ENCODE results near the gene SPTLC2.

Gene SPTLC2

DNA sequence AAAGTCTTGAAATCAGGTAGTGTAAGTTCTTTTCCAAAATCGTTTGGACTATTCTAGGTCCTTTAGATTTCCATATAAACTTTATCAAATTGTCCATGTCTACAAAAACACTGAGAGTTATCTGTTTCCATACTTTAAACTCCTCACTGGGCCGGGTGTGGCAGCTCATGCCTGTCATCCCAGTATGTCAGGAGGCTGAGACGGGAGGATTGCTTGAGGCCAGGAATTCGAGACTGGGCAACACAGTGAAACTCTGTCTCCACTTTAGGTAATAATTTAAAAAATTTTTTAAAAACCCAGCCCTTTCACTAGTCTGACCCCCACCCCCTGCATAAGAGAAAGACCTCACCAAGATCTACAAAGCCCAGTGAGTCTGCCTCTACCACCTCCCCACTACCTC, 111.4 kb downstream of the SPTLC2 start:
- no peak for DNase-seq (ENCODE audit: low read depth in 2 of 2)

DNA sequence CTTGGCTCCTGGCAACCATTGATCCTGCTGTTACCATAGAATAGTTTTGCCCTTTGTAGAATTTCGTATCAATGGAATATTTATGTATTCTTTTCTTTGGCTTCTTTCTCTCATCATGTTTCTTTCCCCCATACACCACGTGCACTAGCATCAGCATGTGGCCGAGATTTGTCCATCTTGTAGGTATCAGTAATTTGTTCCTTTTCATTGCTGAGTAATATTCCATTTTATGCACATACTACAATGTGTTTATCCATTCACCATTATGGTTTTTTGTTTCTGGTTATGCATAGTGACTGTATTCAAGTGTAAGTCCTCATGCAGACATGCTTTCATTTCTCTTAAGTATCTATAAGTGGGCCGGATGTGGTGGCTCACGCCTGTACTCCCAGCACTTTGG, 113.3 kb downstream of the SPTLC2 start:
- no peak for DNase-seq (ENCODE audit: low read depth in 2 of 2)

DNA sequence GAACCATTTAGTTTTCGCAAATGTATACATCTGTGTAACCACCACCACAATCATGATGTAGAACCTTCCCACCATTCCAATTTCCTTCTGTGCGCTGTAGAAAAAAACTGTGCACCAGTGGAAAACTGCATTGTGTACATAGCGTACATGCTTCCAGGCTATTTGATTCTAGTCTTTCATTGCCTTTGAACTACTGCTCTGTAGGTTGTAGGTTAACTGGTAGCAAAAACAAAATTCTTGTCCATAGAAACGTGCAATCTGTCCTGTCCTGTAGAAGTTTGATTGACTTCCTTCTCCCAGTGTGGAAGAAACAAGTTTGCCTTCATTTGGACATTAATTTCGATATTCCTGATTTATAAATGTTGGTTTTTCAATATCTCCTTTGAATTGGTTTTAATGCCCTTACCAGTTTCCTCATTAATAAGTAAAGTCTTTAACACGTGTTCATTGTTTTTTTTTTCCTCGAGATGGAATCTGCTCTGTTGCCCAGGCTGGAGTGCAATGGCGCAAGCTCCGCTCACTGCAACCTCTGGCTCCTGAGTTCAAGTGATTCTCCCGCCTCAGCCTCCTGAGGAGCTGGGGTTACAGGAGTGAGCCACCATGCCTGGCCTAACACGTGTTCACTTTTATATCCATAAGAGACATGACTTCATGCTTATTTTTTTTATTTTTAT, 114.2 kb downstream of the SPTLC2 start:
- DNase-seq (ENCODE audit: low read depth in 2 of 2): no peak

DNA sequence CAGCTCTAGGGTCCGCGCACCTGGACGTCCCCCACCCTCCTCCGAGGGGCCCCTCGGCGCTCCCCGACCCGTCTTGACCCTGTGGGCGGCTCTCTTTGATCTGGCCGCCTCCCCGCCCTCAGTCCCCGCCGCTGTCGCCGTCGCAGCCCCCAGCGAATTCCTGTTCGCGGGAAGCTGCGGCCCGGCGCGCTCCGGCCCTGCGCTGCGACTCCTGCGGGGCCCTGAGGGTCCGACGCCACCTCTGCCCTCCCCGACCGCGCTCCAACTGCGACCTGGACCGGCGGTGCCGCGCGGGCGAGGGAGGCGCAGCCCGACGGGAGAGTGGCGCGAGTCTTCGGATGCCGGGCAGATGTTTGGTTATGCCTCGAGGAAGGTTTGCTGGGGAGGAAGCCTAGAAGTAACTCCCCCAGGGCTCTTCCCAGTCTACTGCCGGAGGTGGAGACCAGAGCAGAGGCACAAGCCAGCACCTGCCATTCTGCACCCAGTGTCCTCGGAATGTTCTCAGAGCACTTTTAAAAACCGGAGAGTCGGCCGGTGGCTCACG, 117.4 kb downstream of the SPTLC2 start:
- no peak for DNase-seq (ENCODE audit: low read depth in 2 of 2)

DNA sequence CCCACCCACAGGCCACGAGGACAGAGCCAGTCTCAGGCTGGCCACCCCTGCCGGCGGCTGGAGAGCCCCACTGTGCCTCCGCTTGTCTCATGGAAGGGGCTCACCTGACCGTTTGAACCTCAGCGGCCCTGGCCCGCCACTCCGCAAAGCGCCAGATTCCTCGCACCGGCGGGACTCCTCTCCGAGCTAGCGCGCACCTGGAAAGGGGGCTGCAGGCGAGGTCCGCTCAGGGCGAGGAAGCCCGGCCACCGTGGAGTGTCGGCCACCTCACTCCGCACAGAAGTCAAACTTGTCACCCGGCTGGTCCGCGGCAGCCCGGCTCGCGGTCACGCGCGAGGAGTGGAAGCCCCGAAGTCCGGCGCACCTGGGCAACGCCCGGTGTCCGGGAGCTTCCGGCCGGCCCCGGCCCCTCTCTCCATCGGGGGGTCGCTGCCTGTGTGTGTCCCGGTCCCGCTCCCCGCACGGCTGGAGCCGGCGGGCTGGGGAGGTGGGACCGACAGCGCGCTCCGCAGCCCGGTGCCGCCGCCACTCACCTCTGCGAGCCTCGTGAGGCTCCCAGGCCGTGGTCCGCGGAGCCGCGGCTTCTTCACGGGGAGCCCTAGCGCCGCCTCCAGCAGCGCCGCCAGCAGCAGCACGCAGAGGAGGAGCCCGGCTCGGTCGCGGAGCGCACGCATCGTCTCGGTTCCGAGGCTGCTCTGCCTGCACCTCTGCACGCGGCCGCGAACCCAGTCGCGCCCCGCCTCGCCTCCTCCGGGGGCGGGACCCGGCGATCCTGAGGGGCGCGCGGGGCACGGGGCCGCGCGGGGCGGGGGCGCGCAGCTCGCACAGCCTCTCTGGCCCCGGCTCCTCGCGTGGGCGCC, 118.1 kb downstream of the SPTLC2 start, which contains the start of gene ISM2:
TSS of gene ISM2 (minus strand) at position 697 of the 860 bp plus-strand sequence. CDS start at position 674, 23 bp downstream.
- DNase-seq (ENCODE audit: low read depth in 2 of 2): peak in 1 of 2 experiments; percentile 4

DNA sequence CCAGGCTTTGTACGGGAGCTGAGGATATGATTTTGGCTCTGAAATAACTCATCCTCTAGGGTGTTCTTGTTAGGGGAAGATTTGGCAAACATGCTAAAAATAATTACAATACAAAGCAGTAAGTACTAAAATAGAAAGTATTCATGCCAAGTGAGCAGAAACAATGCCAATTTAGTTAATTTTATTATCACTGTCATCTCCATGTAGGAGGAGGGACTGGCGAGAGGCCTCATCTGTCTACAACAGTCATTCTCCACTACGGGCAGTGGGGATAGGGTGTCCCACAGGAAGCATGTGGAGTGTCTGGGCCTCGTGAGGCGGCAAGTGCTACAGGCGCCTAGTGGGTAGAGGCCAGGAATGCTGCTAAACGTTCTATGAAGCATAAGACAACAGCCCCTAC, 121.1 kb downstream of the SPTLC2 start:
- no peak for DNase-seq (ENCODE audit: low read depth in 2 of 2)

DNA sequence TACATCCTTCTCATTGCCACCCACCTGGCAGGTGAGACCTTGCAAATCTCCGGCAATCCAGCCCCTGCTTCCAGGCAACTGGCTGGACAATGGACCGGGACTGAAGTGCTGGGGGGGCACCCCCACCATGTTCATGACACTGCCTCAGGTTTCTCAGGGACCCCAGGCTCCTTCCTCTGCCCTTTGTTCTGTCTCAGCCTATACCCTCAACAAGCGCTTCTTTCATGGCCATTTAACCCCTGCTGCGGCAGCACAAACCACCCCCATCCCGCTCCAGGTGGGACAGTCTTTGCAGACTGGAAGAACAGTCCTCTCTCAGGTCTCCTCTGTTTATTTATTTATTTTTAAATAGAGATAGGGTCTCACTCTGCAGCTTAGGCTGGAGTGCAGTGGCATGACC, 125.4 kb downstream of the SPTLC2 start:
- DNase-seq (ENCODE audit: low read depth in 2 of 2): no peak

DNA sequence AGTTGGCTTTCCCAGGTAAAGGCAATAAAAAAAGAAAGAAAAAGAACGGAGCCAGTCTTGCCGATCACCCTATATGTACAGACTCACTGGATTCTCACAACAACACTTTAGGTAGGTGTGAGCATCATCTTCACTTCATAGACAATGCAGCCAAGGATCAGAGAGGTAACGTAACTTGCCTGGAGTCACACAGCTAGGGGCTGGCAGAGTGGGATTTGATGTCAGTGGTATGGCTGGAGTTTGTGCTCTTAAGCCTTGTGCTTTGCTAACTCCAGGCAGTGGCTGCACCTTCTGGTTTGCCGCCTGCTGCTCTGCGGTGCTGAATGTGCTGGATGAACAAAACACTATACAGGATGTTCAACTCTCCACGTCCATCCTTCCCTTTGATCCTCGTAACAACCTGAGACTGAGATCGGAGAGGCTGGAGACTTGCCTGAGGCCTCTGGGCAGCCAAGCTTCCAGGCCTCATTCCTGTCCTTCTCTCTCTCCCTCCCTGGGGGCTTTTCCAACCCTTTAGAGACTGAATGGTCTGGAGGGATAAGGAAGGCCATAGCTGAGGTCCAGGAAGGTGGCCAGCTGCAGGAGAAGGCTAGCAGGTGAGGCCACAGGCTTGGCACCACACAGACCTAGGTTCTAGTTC, 126.0 kb downstream of the SPTLC2 start:
- DNase-seq (ENCODE audit: low read depth in 2 of 2): no peak

DNA sequence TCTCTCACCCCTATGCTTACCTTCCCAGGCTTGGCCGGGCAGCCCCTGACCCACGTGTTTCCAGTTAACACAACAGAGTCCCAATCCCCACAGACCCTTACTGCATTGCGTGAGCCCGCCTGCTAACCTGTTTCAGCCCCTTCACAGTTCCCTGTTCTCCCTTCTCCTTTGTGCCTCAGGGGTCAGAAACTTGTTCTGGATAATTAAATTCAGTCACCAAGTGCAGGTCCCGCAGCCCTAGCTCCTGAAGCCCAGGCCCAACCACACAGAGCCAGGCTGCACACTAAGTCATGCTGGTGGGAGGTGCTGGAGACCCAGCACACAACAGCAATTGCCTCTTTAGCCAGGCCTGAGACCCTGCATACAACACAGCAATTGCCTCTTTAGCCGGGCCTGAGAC, 127.4 kb downstream of the SPTLC2 start:
- DNase-seq (ENCODE audit: low read depth in 2 of 2): no peak

DNA sequence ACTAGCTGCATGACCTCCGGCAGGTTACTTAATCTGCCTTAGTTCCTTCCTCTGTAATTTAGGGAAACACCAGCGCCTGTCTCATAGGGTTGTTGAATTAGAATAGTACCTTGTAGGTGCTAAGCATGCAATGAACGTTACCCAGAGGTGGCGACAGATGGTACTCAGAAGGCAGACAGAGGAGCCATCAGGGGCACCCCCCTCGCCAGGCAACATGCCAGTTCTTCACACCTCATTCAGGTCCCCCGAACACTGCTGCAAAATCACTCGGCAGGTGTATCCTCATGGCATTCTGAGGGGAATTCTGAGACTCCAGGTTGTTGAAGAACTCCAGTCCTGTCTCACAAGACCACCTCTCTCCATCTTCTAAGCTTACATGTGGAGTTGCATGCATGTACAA, 127.9 kb downstream of the SPTLC2 start:
- DNase-seq (ENCODE audit: low read depth in 2 of 2): no peak

DNA sequence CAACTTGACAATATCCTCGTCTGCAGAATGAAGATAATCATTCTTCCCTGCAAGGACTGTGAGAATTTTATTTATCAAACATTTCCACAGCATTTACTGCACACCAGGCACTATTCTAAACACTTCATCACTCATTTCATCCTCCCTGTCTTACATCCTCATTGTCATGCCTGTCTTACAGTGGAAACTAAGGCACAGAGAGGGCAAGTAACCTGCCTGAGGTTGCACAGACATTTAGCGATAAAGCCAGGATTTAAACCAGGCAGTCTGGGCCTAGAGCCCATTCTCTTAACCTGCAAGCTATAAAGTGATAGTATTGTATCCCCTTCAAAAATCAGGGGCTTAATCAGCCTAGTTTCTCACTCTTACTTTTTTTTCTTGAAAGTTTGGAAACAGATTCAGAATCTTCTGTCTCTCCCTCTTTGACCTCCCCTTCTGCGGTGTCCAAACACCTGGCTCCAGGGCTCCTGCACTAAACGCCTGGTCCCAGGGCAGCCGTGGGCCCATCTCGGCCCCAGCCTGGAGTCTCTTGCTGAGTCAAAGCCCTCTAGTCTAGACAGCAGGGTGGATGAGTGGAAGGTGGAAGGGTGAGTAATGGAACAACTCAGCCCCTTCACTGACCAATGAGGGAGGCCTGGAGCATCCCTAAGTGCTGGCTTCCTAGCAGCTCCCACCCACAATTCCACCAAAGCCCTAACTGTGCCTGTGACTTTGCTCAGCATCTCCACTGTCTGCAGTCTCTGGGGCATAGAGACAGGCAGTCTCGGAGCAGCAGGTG, 130.3 kb downstream of the SPTLC2 start:
- peak in 1 of 2 experiments; percentile 6 for DNase-seq (ENCODE audit: low read depth in 2 of 2)

DNA sequence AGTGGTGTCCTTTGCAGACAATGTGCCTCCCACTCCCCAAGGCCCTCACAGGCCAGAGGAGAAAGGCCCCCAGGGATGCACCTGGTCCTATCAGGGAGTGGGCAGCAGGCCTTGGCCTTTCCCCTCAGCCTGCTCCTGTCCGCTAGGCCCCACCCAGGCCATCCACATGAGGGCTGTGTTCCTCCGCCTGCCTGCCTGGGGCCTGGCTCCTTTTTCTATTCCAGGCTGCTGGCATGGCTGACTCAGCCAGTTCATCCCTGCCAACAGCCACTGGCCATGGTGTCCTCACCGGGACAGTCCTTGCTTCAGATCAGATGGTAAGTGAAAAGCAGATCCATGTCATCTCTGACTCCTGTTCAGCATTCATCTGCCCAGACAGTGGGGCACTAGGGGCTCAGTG, 131.2 kb downstream of the SPTLC2 start:
- no peak for DNase-seq (ENCODE audit: low read depth in 2 of 2)

DNA sequence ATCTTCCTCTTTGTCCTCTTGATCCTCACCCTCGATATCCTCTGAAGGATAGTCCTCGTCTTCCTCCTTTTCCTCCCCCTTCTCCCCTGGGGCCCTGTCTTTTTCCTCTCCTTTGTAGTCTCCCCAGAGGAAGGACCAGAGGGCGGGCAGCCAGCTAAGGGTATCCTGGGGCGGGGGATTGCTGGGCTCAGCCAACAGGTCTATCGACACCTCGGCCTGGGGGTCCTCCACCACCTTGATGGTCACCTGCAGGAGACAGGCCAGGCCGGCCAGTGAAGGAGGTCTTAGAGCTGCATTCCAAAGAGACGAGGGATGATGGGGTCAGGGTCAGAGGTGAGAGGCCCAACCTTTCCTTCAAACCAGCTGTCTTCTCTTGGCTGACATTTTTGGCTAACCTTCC, 134.0 kb downstream of the SPTLC2 start:
- no peak for DNase-seq (ENCODE audit: low read depth in 2 of 2)

DNA sequence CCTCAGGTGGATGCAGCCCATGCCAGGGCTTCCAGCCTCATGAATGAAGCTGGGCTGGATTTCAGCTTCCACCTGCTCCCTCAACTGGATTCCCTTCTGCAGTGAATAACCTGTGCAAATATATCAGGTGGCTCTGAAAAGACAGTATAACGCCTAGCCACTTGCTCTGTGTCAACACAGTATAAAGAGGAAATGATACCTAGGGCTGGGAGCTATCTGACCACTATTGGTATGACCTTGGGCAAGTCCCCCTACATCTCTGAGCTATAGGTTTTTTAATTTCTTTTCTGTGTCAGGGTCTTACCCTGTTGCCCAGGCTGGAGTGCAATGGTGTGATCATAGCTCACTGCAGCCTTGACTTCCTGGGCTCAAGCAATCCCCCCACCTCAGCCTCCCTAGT, 137.6 kb downstream of the SPTLC2 start:
- DNase-seq (ENCODE audit: low read depth in 2 of 2): no peak

DNA sequence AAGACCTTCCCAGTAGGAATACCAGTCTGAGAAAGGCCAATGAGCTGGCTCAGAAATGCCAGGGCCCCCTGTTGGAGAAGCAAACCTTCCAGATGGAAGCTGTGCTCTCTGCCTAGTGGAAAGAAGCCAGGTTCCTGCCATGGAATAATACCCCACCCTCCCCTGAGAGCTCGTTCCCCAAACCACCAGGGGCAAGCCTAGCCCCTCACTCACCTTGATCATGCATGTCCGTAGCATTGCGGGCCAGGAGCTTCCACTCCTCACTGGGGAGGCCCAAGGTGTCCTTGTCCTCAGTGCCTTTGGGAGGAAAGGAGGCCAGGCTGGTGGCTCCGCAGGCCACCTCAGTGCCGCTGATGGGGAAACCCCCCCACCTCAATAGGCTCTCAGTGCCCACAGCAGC, 138.4 kb downstream of the SPTLC2 start:
- no peak for DNase-seq (ENCODE audit: low read depth in 2 of 2)

DNA sequence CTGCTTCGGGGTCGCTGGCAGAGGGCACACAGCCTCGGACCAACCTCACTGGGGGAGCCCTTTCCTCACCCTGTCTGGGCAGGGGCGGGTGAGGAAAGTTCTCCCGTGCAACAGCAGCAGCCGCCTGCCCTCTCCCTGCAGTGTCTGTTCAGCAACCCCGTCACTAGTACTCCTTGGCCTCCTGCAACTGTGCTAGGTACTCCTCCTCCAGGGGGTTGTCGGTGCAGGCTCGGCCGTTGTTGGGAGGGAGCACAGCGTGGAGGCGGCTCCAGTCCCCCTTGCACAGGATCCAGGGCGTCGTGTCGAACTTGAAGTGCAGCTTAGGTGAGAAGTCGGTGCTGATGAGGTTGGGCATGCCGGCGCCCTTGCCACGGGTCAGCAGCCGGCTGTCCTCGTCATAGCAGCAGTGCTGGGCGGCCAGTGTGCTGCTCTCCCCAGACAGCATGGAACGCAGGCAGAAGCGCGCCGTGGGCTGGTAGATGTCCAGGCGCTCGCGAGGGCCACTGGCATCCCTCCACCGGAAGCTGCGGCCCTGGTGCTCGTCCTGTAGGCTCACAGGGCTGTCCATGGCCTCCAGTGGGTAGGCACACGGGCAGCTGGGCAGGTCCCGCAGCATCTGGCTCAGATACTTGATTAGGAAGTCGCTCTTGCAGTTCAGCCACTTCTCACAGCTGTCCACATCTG, 140.9 kb downstream of the SPTLC2 start:
- no peak for DNase-seq (ENCODE audit: low read depth in 2 of 2)

DNA sequence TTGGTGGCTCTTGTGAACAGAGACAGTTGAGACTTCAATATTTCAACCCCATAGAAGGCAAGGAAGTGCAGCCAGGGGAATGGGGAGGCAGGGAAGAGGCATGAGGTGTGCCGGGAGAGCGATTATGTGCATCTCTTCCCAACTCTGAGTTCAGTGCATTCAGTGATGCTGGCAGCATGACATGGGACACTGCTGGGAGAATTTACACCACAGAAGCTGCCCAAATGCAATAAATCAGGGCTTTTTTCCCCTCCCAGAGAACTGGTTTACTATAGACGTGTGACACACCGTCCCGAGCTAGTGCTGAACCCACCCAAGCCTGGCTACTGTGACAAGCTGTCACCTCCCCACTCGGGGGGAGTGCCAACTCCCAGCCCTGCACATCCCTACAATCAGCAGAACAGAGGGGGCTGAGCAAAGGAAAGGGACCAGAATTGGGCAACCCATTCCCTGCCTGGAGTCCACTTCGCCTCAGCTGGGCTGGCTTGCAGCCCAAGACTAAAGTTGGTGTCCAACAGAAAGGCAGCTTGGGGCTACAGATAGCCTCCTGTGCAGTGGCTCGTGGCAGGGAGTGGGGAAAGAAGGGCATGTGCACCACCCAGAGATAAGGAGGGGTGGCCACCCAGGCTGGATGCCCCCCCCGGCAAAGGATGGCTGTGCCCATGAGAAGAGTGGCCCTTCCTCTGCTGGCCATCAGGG, 141.8 kb downstream of the SPTLC2 start:
- DNase-seq (ENCODE audit: low read depth in 2 of 2): no peak

DNA sequence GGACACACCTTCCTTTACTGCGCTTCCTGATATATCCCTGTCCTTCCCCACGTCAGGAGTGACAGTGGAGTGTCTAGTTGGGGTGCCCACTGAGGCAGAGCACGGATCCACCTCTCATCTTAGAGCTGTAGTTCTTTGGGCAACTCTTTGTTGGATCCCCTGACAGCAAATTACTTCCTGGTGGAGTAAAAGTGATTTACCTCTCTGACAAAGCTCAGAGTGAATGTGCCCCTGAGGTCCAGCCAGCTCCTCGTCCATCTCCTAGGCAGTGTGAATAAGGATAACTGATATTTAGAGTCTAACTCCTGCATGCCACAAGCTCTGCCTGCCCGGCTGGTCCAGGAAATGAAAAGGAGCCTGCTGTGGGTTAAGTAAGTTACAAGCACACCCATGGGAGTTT, 142.5 kb downstream of the SPTLC2 start:
- no peak for DNase-seq (ENCODE audit: low read depth in 2 of 2)

DNA sequence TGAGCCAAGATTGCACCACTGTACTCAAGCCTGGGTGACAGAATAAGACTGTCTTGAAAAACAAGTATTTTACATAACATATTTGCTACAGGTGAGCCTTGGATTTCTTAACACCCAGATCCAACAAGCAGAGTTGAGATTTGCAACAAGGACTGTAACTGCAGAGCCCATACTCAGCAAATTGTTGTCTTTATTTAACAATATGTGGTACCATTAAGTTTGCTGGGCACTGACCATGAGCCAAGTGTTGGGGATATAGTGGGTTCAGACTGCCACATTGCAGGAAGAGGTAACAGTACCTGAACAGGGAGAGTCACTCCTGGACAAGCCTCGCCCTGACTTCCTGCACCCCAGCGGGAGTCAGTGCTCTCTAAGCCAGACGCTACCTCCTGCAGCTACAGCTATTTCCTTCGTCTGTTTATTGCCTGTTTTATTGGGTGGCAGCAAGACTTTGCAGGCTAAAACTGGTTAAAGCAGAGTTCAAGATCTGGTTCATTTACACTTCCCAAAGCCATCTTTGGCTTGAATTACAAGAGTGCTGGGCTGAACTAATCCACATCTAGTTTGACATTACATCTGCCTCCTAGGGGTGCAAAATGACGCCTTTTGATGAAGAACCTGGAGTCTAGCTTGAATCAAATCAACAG, 146.1 kb downstream of the SPTLC2 start:
- DNase-seq (ENCODE audit: low read depth in 2 of 2): no peak

DNA sequence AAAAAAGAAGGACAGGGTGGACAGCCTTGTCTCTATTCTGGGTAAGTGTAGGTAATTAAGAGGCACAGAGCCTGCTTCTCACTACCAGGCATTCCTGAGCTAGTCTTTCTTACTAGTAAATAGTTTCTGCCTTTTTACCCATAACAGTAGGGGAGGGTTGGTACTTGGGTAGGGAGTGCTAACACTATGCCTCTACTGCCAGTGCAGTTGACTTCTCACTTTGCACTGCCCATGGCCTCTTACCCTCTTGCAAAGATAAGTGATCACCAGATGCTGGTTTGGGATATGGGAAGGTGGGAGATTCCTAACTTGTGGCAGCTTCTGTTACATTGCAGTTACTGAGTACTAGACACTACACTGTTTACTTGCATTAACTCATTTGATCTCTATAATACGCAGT, 146.9 kb downstream of the SPTLC2 start:
- no peak for DNase-seq (ENCODE audit: low read depth in 2 of 2)

All from fibroblast of skin of left quadriceps (primary cell).